RWPE2 (cell line): ENCODE data around the gene LSM12.
"Not testable (repeated sequence)": the region's sequence is repeated elsewhere in the genome, so short reads cannot be mapped to it uniquely, and the experiment has no call there.

ENCODE experiments used
- ATAC-seq: fragments of 200-7000 bp; cut with Tn5 transposase; 3 replicates; pipeline ENCODE4 v1.9.1; 2021; ENCODE audit warnings: low read depth
- DNase-seq: peaks from one replicate; pipeline ENCODE4 v3.0.0-alpha.2; 2020; ENCODE audit warnings: low spot score
- H3K27ac ChIP-seq: fragments of 450-650 bp; 2 replicates; pipeline ENCODE4 v1.5.1; 2017; ENCODE audit warnings: mild to moderate bottlenecking; ENCODE audit not compliant: poor library complexity, severe bottlenecking
- H3K27me3 ChIP-seq: fragments of 250-450 bp; sonication (Bioruptor Pico); 2 replicates; pipeline ENCODE4 v1.5.1; 2021; ENCODE audit warnings: mild to moderate bottlenecking, moderate library complexity; ENCODE audit not compliant: insufficient read depth, poor library complexity, severe bottlenecking
- H3K36me3 ChIP-seq: fragments of 250-450 bp; sonication (Bioruptor Pico); 2 replicates; pipeline ENCODE4 v1.5.1; 2020; ENCODE audit warnings: low read depth, mild to moderate bottlenecking, moderate library complexity
- H3K4me1 ChIP-seq: fragments of 250-450 bp; sonication (Bioruptor Pico); 2 replicates; pipeline ENCODE4 v1.5.1; 2021; ENCODE audit warnings: mild to moderate bottlenecking, moderate library complexity; ENCODE audit not compliant: insufficient read depth, poor library complexity, severe bottlenecking
- H3K4me3 ChIP-seq: fragments of 250-450 bp; sonication (Bioruptor Pico); 2 replicates; pipeline ENCODE4 v1.5.1; 2021; ENCODE audit warnings: mild to moderate bottlenecking, moderate library complexity; ENCODE audit not compliant: severe bottlenecking
- H3K9me3 ChIP-seq: fragments of 250-450 bp; sonication (Bioruptor Pico); 2 replicates; pipeline ENCODE4 v1.5.1; 2021; ENCODE audit warnings: mild to moderate bottlenecking, moderate library complexity; ENCODE audit not compliant: severe bottlenecking
- TF ChIP-seq, protein P1 (sequence below): fragments of 450-650 bp; IDR thresholded peaks from one replicate; pipeline ENCODE4 v1.5.1; 2017; ENCODE audit warnings: mild to moderate bottlenecking, moderate library complexity; ENCODE audit not compliant: poor library complexity, severe bottlenecking

LSM12 gene

DNA sequence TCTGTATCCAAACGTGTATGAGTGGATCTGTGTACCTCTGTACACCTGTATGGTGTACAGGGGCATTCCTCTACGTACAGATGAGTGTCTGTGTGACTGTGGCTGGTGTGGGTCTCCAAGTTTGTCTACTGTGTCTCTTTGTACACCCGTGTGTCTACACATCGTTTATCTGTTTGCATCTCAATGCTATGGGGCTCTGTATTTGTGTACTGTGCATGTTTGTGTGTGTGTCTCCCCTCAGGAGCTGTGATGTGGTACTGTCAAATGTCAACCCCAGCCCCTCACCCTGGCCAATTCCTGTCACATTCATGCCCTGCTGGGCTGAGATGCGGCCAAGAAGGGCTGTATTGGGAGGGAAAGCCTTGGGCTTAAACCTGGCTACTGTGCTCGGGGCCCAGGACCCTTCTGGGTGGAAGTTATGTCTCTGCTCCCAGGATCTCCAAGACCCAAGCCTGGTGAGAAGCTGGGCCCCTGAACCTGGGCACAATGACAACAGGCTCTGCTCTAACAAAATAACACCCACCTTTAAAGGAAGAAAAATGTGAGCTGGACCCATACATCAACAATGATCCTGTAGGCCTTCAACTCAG lies 65.5 kb downstream of the LSM12 start:
- DNase-seq (no peak), ATAC-seq (no peak)
- H3K36me3 ChIP-seq, result no peaks in the 10 kb centered on the region
- no peaks in the 10 kb centered on the region for H3K9me3 ChIP-seq
- no peak overlapping the region for H3K4me3 ChIP-seq
- H3K27ac ChIP-seq, result no peak overlapping the region
- H3K4me1 ChIP-seq, result peaks cover 14% of the 10 kb centered on the region
- TF ChIP-seq, protein P1, sequence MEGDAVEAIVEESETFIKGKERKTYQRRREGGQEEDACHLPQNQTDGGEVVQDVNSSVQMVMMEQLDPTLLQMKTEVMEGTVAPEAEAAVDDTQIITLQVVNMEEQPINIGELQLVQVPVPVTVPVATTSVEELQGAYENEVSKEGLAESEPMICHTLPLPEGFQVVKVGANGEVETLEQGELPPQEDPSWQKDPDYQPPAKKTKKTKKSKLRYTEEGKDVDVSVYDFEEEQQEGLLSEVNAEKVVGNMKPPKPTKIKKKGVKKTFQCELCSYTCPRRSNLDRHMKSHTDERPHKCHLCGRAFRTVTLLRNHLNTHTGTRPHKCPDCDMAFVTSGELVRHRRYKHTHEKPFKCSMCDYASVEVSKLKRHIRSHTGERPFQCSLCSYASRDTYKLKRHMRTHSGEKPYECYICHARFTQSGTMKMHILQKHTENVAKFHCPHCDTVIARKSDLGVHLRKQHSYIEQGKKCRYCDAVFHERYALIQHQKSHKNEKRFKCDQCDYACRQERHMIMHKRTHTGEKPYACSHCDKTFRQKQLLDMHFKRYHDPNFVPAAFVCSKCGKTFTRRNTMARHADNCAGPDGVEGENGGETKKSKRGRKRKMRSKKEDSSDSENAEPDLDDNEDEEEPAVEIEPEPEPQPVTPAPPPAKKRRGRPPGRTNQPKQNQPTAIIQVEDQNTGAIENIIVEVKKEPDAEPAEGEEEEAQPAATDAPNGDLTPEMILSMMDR, result no peak
- no peaks in the 10 kb centered on the region for H3K27me3 ChIP-seq

DNA sequence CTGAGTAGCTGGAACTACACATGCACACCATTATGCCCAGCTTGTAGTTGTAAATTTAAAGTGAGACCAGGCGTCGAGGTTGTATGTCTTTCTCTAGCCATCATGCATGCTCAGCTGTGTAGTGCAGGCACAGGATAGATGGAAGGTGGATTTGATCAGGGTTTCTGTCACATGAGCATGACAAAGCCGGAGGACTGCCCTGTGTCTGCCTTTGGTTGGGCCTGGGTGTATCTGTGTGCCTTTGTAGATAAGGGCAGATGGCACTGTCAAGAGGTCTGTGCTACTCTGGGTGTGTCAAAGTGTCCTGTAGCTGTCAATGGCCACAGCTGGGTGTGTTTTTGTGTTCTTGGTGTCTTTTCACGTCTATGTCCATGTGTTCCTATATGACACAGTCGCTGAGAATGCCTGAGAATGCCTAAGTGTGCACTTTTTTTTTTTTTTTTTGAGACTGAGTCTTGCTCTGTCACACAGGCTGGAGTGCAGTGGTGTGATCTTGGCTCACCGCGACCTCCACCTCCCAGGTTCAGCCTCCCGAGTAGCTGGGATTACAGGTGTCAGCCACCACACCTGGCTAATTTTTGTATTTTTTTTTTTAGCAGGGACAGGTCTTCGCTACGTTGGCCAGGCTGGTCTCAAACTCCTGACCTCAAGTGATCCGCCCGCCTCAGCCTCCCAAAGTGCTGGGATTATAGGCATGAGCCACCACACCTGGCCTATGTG lies 66.2 kb downstream of the LSM12 start:
- DNase-seq, result no peak
- H3K4me1 ChIP-seq, result peaks cover 15% of the 10 kb centered on the region
- H3K4me3 ChIP-seq, result no peak overlapping the region
- H3K27ac ChIP-seq, result no peak overlapping the region
- no peaks in the 10 kb centered on the region for H3K9me3 ChIP-seq
- TF ChIP-seq, protein P1, result no peak
- H3K36me3 ChIP-seq, result no peaks in the 10 kb centered on the region
- peaks cover under 1% of the 10 kb centered on the region for H3K27me3 ChIP-seq
- no peak for ATAC-seq

DNA sequence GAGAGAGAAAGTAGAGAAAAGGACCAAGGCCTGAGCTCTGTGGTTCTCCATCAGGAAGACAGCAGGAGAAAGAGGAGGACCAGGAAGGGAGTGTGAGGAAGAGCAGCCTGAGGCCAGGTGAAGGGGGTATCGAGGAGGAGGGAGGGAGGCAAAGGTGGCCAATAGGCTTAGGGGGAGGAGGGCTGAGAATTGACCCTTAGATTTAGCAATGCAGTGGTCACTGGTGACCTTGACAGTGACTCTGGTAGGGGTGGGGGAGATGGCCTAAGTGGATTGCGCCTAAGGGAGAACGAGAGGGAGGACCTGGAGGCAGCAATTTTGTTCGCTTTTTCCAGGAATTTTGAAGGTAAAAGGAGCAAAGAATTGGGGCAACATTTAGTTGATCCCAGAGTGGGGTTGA lies 67.4 kb downstream of the LSM12 start:
- no peaks in the 10 kb centered on the region for H3K9me3 ChIP-seq
- peaks cover 4% of the 10 kb centered on the region for H3K27me3 ChIP-seq
- ATAC-seq, result no peak
- H3K4me3 ChIP-seq, result no peak overlapping the region
- no peak overlapping the region for H3K27ac ChIP-seq
- DNase-seq, result no peak
- H3K4me1 ChIP-seq, result peaks cover 19% of the 10 kb centered on the region
- H3K36me3 ChIP-seq, result no peaks in the 10 kb centered on the region
- TF ChIP-seq, protein P1, result no peak

DNA sequence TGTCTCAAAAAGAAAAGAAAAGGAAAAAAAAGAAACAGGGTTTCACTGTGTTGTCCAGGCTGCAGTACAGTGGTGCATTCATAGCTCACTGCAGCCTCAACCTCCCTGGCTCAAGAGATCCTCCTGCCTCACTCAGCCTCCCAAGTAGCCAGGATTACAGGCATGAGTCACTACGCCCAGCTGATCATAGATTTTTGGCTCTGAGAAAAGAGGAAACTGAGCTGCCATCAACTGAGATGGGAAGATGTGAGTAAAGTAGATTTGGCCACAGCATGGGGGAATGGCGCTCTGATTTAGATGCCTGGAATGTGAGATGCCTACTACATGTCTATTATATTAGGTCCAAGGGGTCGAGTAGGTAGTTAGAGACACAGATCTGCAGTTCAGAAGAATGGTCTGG lies 67.9 kb downstream of the LSM12 start:
- no peak overlapping the region for H3K27ac ChIP-seq
- peaks cover 4% of the 10 kb centered on the region for H3K27me3 ChIP-seq
- H3K36me3 ChIP-seq, result no peaks in the 10 kb centered on the region
- TF ChIP-seq, protein P1, result no peak
- H3K4me3 ChIP-seq, result no peak overlapping the region
- no peak for ATAC-seq
- DNase-seq, result no peak
- peaks cover 19% of the 10 kb centered on the region for H3K4me1 ChIP-seq
- H3K9me3 ChIP-seq, result no peaks in the 10 kb centered on the region

DNA sequence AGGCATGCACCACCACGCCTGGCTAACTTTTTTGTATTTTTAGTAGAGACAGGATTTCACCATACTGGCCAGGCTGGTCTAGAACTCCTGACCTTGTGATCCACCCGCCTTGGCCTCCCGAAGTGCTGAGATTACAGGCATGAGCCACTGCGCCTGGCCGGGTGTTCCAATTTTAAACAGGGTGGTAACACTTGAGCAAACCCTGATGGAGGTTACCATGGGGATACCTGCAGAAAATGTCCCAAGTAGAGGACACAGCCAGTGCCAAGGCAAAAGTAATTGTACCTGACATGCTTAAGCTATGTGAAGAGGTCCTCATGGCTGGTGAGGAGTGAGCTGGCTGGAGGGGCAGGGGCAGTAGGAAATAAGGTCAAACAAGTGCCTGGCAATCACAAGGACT lies 69.3 kb downstream of the LSM12 start:
- DNase-seq, H3K27ac ChIP-seq, H3K27me3 ChIP-seq, H3K4me3 ChIP-seq, H3K9me3 ChIP-seq, H3K36me3 ChIP-seq, ATAC-seq, H3K4me1 ChIP-seq: not testable (repeated sequence)
